ENCODE results near the gene LDLR.
"Not testable (repeated sequence)": the region's sequence is repeated elsewhere in the genome, so short reads cannot be mapped to it uniquely, and the experiment has no call there.

The LDLR gene

DNA sequence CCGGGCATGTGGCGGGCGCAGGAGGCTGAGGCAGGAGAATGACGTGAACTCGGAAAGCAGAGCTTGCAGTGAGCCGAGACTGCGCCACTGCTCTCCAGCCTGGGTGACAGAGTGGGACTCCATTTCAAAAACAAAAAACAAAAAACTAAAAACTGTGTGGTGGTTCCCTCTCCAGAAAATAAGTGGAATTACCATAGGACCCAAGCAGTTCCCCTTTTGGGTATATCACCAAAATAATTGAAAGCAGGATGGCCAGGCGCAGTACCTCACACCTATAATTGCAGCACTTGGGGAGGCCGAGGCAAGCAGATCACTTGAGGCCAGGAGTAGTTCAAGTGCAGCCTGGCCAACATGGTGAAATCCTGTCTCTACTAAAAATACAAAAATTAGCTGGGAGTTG, 15.7 kb upstream of the LDLR start:
- no peak for DNase-seq (ENCODE audit: low read depth)

DNA sequence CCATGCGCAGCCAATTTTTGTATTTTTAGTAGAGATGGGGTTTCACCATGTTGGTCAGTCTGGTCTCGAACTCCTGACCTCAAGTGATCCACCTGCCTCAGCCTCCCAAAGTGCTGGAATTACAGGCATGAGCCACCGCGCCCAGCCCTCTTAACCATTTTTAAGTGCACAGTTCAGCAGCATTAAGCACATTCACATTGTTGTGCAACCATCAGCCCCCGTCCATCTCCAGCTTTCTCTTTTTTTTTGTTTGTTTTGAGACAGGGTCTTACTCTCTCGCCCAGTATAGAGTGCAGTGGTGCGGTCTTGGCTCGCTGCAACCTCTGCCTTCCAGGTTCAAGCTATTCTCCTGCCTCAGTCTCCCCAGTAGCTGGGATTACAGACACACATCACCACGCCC, 12.5 kb upstream of the LDLR start:
- not testable (repeated sequence) for DNase-seq (ENCODE audit: low read depth)

DNA sequence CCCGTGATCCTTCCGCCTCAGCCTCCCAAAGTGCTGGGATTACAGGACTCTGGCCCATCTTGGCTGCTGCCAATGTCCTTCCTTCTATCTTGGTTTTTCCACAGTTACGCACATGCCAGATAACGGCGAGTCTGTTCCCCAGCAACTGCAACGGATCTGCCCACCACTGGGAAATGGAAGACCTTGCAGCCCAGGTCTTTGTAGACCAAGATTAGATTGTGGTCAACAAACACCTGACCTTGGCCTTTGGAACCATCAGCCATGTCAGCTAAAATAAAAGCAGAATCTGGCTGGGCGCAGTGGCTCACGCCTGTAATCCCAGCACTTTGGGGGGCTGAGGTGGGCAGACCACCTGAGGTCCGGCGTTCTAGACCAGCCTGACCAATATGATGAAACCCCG, 10.4 kb upstream of the LDLR start:
- no peak for DNase-seq (ENCODE audit: low read depth)

- no peak for DNase-seq (ENCODE audit: low read depth)
Measured at GRCh38 chr19:11079999-11080398, 9.3 kb upstream of the LDLR start.

DNA sequence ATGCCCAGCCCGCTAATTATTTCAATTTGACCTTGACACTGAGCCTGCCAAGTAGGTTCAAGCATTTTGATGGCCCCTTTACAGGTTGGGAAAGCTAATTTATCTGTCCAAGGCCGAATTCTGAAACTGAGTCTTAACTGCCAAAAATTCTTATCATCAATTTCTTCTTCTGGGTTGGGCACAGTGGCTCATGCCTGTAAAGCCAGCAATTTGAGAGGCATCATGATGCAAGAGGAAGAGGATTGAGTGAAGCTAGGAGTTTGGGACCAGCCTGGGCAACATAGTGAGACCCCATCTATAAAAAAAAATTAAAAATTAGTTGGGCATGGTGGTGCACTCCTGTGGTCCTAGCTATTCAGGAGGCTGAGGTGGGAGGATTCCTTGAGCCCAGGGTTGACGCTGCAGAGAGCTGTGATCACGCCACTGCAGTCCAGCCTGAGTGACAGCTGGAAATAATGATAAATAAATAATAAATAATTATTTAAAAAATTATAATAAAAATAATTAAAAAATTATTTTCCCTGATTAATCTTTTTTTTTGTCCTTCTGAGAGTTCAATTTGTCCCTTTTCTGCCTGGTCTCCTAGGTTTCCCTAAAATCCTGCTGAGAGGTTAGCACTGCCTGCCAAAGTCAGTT, 1.3 kb upstream of the LDLR start:
- DNase-seq (ENCODE audit: low read depth), result no peak

DNA sequence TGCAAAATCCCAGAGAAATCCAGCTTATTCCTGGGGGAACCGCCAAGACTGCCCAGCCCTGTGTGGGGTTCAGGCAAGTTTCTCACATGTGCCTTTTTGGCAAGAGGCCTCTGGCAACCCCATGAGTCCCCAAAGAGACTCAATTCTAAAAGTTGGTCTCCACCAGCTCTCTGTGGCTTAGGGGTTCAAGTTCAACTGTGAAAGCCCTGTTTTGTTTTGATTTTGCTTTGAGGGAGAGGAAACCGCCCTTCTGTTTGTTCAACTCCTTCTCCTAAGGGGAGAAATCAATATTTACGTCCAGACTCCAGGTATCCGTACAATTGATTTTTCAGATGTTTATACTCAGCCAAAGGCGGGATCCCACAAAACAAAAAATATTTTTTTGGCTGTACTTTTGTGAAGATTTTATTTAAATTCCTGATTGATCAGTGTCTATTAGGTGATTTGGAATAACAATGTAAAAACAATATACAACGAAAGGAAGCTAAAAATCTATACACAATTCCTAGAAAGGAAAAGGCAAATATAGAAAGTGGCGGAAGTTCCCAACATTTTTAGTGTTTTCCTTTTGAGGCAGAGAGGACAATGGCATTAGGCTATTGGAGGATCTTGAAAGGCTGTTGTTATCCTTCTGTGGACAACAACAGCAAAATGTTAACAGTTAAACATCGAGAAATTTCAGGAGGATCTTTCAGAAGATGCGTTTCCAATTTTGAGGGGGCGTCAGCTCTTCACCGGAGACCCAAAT, 583 bp upstream of the LDLR start:
- no peak for DNase-seq (ENCODE audit: low read depth)

- DNase-seq (ENCODE audit: low read depth), result not testable (repeated sequence)
Measured at GRCh38 chr19:11090014-11090263, 676 bp downstream of the LDLR start.

GRCh38 chr19:11090264-11090996, 1.2 kb downstream of the LDLR start:
- peak; percentile 92 for DNase-seq (ENCODE audit: low read depth)

DNA sequence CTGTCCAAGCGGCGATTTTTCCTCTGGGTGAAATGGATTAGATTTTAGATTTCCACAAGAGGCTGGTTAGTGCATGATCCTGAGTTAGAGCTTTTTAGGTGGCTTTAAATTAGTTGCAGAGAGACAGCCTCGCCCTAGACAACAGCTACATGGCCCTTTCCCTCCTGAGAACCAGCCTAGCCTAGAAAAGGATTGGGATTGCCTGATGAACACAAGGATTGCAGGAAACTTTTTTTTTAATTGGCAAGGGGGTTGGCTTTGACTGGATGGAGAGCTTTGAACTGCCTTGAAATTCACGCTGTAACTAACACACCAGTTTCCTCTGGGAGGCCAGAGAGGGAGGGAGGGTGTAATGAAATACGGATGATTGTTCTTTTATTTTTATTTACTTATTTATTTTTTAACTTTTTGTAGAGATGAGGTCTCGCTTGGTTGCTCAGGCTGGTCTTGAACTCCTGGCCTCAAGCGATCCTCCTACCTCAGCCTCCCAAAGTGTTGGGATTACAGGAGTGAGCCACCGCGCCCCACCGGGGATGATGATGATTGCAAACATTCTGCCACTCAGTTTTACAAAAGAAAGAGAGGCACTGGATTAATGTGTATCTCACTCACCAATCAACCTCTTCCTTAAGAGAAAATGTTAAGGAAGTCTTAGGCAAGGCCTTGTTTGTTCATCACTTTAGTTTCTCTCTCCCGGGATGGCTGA, 1.9 kb downstream of the LDLR start:
- no peak for DNase-seq (ENCODE audit: low read depth)

DNA sequence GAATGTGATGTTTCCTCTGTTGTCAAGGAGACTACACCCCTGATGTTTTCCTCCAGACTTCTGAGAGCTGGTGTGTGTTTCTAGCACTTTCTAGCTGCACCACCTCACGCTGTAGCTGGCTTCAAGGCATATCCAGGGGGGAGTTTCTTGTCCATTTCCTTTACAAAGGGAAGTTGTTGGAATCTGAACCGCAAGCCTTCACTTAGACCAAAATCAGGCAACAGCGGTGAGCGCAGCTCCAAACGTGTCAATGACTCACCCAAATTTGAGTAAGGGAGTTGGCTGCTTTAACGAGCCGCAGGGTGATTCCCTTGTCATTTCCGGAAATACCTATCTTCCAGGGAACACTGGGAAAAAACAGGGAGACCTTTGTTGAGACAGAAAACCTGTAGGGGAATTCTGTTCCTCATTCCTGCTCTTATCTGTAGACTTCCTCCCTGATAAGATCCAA, 2.5 kb downstream of the LDLR start:
- DNase-seq (ENCODE audit: low read depth), result peak; percentile 91

- DNase-seq (ENCODE audit: low read depth), result no peak
Measured at GRCh38 chr19:11092181-11092538, 2.9 kb downstream of the LDLR start.

- no peak for DNase-seq (ENCODE audit: low read depth)
Measured at GRCh38 chr19:11093689-11094238, 4.5 kb downstream of the LDLR start.

- no peak for DNase-seq (ENCODE audit: low read depth)
Measured at GRCh38 chr19:11094520-11094894, 5.2 kb downstream of the LDLR start.

DNA sequence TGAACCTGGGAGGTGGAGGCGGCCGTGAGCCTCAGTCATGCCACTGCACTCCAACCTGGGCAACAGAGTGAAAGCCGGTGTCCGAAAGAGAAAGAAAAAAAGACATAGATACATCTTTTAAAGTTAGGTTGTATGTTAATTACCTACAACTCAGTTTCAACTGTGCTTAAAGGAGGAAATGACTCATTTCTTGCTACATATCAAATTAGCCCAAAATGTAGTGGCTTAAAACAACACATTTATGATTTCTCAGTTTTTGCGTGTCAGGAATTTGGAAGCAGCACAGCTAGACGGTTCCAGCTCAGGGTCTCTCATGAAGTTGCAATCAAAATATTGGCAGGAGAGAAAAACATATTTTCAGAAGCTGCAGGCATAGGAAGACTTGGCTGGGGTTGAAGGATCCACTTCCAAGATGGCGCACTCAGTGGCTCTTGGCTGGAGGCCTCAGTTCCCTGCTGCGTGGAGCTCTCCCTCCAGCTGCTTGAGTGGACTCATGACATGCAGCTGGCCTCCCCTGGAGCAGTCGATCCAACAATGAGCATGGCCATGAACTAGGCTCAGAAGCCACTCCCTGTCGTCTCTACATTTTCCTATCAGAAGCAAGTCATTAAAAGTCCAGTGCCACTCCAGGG, 7.1 kb downstream of the LDLR start:
- DNase-seq (ENCODE audit: low read depth), result peak; percentile 64

- not testable (repeated sequence) for DNase-seq (ENCODE audit: low read depth)
Measured at GRCh38 chr19:11097367-11097766, 8.1 kb downstream of the LDLR start.

GRCh38 chr19:11098327-11098726, 9.1 kb downstream of the LDLR start:
- no peak for DNase-seq (ENCODE audit: low read depth)

DNA sequence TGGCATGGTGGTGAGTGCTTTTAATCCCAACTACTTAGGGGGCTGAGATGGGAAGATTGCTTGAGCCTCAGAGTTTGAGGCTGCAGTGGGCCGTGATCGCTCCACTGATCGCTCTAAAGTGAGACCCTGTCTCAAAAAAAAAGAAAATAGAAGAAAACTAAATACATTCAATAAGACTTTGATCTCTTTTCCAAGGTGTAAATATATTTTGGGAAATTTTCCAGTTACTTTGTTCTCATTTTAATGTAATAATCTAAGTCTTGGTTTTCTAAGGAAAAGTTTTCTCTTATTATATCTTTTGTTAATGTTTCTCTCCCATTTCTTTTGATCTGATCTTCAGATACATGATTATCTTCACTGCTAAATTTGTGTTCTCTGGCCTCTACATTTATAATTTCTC, 9.6 kb downstream of the LDLR start:
- DNase-seq (ENCODE audit: low read depth), result no peak

DNA sequence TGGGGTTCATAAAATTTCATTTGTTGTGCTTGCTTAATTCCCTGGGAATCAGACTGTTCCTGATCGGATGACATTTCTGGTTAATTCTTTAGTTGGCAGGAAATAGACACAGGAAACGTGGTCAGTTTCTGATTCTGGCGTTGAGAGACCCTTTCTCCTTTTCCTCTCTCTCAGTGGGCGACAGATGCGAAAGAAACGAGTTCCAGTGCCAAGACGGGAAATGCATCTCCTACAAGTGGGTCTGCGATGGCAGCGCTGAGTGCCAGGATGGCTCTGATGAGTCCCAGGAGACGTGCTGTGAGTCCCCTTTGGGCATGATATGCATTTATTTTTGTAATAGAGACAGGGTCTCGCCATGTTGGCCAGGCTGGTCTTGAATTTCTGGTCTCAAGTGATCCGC, 10.8 kb downstream of the LDLR start:
- DNase-seq (ENCODE audit: low read depth), result no peak

DNA sequence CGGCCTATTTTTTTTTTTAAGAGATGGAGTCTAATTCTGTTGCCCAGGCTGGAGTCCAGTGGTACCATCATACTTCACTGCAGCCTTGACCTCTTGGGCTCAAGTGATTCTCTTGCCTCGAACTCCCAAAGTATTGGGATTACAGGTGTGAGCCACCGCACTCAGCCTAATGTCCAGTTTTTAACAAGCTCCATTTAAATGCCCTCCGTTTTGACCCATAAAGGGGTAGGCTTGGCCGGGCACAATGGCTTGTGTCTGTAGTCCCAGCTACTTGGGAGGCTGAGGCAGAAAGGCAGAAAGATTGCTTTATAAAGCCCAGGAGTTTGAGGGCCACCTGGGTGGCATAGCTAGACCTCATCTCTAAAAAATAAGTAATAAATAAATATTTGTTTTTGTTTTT, 11.8 kb downstream of the LDLR start:
- no peak for DNase-seq (ENCODE audit: low read depth)

DNA sequence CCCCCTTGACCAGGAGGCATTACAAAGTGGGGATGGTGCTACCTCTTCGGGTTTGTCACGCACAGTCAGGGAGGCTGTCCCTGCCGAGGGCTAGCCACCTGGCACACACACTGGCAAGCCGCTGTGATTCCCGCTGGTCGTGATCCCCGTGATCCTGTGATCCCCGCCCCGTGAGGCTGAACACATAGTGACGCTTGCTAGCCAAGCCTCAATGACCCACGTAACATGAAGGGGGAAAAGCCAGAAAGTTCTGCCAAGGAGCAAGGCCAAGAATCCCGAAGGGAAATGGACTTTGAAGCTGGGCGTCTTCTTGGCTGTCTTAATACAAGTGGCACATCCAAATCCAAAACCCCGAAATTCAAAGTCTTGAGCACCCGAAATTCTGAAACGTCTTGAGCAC, 13.7 kb downstream of the LDLR start:
- DNase-seq (ENCODE audit: low read depth), result no peak

DNA sequence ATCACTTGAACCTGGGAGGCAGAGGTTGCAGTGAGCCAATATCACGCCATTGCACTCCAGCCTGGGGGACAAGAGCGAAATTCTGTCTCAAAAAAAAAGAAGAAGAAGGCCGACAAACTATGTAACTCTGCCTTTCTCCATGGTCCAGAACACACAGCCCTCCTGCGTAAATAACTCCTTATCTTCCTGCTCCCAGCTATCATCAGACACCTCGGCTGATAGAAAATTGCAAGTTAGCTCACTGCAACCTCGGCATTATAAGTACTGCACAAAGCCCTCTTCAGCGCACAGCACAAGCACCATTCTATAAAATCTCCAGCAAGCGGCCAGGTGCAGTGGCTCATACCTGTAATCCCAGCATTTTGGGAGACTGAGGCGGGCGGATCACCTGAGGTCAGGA, 14.4 kb downstream of the LDLR start:
- DNase-seq (ENCODE audit: low read depth), result not testable (repeated sequence)

- no peak for DNase-seq (ENCODE audit: low read depth)
Measured at GRCh38 chr19:11105014-11105636, 15.9 kb downstream of the LDLR start.

Data from GM04504 (cell line).